ENCODE data around the gene LRRN3.
A peak's percentile ranks its signal among the peaks of the same experiment; 100 is the strongest.

LRRN3 gene

DNA sequence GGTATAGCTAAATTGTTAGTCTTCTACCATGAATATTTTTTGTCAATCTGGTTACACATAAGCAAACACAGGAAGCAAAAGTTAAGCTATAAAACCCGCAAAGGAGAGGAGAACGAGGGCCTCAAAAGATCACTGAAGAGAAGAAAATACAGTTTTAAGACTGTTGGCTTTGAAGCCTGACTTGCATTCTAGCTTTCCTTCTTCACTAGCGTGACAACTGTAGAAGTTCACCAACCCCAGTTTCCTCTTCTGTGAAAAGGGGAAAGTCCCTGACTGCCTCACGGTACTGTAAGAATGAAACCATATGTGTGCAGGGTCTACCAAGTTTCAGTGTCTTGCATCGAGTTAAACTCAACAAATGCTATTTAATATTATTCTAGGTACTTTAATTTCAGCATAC is 7.5 kb upstream of the LRRN3 start:
- DNase-seq (ENCODE audit: low read depth in 1 of 2, low spot score in 1 of 2), result no peak
- in situ Hi-C loops (cut with HindIII; ENCODE audit: low pct_unique_long_range_greater_than_20kb, low sequenced_read_pairs), result no loop called here
- no peak for TF ChIP-seq JUND (IDR thresholded peaks at IDR 0.05; ENCODE audit: low read depth)

DNA sequence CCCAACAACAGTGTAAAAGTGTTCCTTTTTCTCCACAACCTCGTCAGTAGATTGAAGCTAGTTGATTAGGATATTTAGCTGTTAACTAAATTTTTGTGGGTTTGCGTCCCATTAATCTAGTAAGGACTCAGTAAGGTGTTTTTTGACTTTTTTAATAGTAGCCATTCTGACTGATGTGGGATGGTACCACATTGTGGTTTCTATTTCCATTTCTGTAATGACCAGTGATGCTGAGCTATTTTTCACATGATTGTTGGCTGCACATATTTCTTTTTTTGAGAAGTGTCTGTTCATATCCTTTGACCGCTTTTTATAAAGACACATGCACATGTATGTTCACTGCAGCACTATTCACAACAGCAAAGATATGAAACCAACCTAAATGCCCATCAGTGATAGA is 5.6 kb upstream of the LRRN3 start:
- DNase-seq (ENCODE audit: low read depth in 1 of 2, low spot score in 1 of 2), result no peak
- no peak for TF ChIP-seq JUND (IDR thresholded peaks at IDR 0.05; ENCODE audit: low read depth)
- in situ Hi-C loops (cut with HindIII; ENCODE audit: low pct_unique_long_range_greater_than_20kb, low sequenced_read_pairs), result no loop called here

DNA sequence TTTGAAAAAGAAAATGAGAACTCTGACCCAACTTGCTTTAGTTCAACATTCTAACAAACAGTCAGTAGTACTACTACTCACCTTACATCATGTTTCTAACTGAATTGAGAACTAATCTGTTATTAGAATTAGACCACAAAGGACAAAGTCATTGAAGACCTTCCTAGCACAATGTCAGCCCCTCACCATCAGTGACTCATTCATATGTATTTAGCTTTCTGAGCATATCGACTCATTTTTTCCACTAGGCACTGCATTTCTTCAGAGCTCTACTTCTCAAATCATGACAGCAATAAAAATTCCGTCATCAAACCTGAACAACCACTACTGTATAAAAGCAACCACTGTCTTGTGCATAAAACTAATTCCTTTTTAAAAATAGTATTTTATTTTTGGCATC is 4.4 kb upstream of the LRRN3 start:
- in situ Hi-C loops (cut with HindIII; ENCODE audit: low pct_unique_long_range_greater_than_20kb, low sequenced_read_pairs), result no loop called here
- DNase-seq (ENCODE audit: low read depth in 1 of 2, low spot score in 1 of 2), result no peak
- no peak for TF ChIP-seq JUND (IDR thresholded peaks at IDR 0.05; ENCODE audit: low read depth)

DNA sequence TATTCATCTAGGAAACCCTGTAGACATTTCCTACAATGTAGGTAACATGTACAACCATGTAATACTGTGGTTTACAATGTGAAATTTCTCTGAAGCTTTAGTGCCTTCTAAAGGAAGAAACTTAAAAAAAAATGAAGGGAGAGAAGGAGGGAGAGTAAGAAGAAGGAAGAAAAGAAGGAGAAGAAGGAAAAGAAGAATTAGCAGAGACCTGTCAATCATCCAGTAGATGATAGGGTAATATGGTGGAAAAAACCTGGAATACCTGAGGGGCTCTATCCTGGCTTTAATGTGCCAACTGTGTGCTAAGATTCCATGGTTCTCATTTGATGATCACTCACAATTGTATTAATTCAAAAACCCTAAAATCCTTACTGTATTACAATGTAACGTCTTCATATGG is 2.6 kb upstream of the LRRN3 start:
- TF ChIP-seq JUND (IDR thresholded peaks at IDR 0.05; ENCODE audit: low read depth), result no peak
- in situ Hi-C loops (cut with HindIII; ENCODE audit: low pct_unique_long_range_greater_than_20kb, low sequenced_read_pairs), result no loop called here
- no peak for DNase-seq (ENCODE audit: low read depth in 1 of 2, low spot score in 1 of 2)

DNA sequence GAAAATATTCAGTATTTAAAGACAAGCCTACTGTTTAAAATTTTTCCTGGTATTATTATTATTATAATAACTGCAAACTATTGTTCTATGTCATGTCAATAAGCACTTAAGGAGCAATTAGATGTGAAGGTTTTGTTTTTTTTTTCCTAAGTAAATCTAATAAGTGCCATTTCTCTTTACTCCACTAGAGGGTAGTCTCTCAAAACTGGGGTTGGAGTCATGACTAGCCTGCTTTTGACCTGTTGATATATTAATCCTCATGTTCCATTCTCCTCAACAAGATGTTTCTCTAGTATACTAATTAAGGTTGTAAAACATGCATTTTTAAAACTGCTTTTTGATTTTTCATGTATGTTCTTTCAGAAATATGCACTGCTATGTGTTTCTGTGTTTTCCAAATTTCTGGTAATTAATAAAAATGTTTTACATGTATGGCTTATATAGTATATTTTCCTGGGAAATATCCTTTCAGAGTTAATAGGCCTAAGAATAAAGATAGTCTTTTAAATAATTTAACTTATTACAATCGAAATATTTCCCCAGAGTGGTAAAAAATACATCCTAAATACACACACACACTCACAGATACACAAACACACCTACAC is 1.0 kb upstream of the LRRN3 start:
- peak in 1 of 2 experiments; percentile 58 for DNase-seq (ENCODE audit: low read depth in 1 of 2, low spot score in 1 of 2)
- in situ Hi-C loops (cut with HindIII; ENCODE audit: low pct_unique_long_range_greater_than_20kb, low sequenced_read_pairs), result no loop called here

DNA sequence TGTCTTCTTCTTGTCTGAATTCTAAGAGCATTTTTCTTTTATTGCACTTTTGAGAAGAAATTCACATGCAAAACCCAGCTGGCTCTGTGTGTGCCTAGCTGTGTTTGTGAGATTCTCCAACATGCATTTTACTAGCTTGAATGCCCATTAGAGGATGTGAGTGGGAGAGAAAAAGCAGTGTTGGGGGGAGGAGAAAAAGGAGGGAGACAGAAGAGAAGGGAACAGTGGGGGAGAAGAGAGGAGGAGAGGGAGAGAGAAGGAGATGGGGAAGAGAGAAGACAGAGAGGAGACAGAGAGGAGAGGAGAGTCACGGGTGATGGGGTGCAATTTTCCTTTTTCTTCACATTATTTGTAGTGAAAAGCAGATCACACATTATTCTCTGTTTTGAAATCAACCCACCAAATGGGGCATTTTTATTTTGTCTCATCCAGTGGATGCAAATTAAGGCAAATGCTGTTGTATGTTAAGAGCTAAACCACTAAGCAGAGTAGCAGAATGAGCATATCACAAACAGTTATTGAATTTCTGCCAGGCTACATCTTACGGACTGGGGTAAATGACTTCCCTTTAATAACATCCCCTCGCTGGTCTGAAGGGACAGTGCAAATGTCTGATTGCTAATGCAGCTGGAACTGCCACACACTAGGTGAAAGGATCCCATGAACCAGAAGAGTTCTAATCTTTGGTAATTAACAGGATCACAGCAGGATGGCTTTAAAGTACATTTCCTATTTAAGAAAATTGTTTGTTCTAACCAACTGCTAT is 849 bp downstream of the LRRN3 start:
- TF ChIP-seq JUND (IDR thresholded peaks at IDR 0.05; ENCODE audit: low read depth), result no peak
- no peak for DNase-seq (ENCODE audit: low read depth in 1 of 2, low spot score in 1 of 2)
- in situ Hi-C loops (cut with HindIII; ENCODE audit: low pct_unique_long_range_greater_than_20kb, low sequenced_read_pairs), result no loop called here

More for the DNA sequence above, 1.0 kb upstream of the LRRN3 start:
- no peak for TF ChIP-seq JUND (IDR thresholded peaks at IDR 0.05; ENCODE audit: low read depth)

DNA sequence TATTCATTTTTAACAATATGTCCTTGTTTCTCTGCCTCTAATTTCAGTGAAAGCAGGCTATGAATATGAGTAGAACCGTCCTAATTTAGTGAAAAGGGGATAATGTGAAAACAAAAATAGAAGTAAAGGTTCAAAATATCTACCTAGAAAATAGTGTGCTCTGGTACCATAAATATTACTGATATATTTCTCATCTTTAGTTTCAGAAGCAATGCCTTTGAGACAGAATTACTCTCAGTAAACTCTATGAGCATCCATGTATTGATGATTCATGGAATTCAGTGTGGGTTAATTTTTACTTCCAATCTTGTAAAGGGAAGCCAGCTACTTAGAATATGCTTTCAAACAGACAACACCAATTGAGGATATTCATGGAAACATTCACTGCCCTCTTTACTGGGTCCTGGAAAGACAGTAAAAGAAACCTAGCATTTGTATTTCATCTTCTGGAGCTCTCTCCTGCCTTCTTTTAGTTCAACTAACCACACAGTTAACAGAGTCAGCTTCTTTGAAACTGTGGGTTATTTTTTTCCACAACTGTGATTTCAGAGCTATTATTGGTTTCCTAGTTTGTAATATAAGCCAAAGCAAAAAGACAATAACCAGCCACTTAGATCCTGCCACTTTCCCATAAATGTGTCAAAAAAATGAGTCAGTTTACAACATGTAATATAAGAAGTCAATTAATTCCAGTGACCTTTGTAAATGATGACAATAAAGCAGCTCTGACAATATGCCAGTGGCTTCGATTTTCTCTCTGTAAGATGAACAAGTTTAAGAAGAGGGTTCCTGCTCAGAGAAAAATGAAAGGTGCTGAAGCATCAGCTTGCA is 1.7 kb downstream of the LRRN3 start:
- DNase-seq (ENCODE audit: low read depth in 1 of 2, low spot score in 1 of 2), result no peak
- no peak for TF ChIP-seq JUND (IDR thresholded peaks at IDR 0.05; ENCODE audit: low read depth)
- in situ Hi-C loops (cut with HindIII; ENCODE audit: low pct_unique_long_range_greater_than_20kb, low sequenced_read_pairs), result no loop called here

DNA sequence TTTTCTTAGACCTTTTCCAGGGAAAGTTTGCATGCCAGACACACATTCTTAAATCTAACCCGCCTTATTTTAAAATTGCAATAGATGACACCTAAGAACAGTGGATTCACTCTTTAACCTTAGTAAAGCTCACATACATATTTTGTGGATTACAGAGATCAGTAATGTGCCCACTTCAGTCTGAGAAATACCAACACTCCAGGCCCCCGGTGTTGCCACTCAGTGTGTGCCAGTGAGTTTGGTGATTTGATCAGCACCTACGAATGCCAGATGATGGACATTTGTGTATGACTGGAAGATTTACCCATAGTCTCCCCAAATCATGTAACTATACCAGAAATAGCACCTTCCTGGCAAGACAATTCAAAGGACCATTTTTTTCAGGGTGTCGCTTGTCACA is 2.6 kb downstream of the LRRN3 start:
- DNase-seq (ENCODE audit: low read depth in 1 of 2, low spot score in 1 of 2), result no peak
- in situ Hi-C loops (cut with HindIII; ENCODE audit: low pct_unique_long_range_greater_than_20kb, low sequenced_read_pairs), result no loop called here
- no peak for TF ChIP-seq JUND (IDR thresholded peaks at IDR 0.05; ENCODE audit: low read depth)

DNA sequence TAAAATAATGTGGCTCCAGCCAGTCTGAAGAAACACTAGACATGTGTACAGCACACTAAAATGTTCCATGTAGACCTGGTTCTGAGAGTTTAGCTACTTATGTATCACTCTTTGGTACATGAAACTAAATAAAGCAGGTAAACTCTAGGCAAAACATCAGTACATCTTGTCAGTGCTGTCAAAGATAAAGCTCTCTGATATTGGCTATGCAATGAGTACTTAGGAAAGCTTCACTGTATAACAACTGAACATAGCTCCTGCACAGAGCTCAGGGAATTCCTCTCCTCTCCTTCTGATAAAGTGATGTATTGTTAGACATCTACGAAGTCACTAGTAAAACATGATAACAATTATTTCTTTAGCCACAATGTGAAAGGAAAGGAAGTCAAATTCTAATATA is 3.5 kb downstream of the LRRN3 start:
- no peak for DNase-seq (ENCODE audit: low read depth in 1 of 2, low spot score in 1 of 2)

DNA sequence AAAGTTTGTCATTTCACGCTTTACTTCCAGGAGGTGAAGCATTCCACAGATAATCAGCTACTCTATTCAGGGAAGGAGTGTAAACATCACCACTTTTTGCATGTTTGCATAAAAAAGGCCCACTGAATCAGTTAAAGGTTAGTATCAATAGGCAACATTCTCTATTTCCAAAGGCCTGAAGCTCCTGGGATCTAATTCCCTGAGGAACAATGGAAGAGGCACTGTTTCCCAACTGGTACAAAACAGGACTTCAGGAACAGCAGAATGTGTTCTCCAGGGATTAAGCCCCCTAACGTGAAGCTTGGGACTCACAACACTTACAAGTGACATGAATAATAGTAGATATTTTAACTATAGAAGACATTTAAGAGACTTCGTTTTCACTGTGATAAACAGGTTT is 6.1 kb downstream of the LRRN3 start:
- in situ Hi-C loops (cut with HindIII; ENCODE audit: low pct_unique_long_range_greater_than_20kb, low sequenced_read_pairs), result no loop called here

More for the DNA sequence above, 3.5 kb downstream of the LRRN3 start:
- in situ Hi-C loops (cut with HindIII; ENCODE audit: low pct_unique_long_range_greater_than_20kb, low sequenced_read_pairs), result no loop called here
- TF ChIP-seq JUND (IDR thresholded peaks at IDR 0.05; ENCODE audit: low read depth), result no peak

DNA sequence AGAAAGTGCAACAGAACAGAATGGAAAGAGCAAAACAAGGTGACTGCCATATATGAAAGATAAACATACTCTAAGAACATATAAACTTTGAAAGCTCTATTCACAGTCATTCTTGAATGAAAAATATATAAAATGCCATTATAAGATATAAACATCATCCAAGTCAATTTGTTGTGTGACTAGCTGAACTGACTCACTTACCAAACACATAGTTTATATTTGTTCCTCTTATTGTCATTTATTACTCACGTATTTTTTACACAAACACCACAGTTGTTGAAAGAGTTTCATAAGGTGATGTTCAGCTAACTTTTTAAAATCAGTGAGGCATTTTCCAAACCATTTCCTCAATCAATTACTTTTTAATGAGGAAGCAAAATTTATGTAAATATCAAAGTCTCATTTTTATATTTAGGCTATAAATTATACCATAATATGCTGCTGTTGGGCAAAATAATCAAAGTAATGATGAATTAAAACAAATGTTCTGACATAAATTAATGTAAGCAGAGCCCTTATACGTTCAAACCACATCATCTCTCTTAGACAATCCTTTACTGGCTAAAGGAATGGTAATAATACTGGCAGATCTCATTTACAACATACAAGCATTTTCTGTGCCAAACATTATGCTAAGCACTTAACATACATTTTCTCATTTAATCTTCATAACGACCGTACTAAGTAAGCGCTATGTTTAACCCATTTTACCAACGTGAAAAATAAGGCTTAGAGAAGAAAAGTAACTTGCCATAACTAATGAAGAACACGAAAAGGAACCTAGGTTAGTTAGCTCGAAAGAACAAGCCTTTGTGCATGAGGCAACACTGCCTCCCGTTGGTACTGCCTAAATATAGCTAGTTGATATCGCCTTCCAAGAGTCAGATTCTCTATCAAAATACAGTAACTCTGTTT is 7.3 kb downstream of the LRRN3 start:
- peak in 1 of 2 experiments; percentile 56 for DNase-seq (ENCODE audit: low read depth in 1 of 2, low spot score in 1 of 2)
- in situ Hi-C loops (cut with HindIII; ENCODE audit: low pct_unique_long_range_greater_than_20kb, low sequenced_read_pairs), result no loop called here
- TF ChIP-seq JUND (IDR thresholded peaks at IDR 0.05; ENCODE audit: low read depth), result no peak

More for the DNA sequence above, 6.1 kb downstream of the LRRN3 start:
- DNase-seq (ENCODE audit: low read depth in 1 of 2, low spot score in 1 of 2), result no peak
- no peak for TF ChIP-seq JUND (IDR thresholded peaks at IDR 0.05; ENCODE audit: low read depth)

DNA sequence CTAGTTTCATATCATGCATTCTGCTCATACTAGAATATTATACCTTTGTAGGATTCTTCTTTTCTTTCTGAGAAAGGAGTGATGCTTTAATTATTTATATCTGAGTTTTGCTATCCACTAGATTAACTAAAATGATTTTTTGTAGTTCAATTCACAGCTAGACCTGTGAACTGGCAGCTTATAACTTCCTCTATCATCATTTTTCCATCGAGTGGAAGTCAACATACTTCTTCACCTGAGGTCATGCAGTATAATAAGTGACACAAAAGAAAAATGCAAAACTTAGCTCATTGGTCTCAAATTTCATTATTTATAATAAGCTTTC is 8.0 kb downstream of the LRRN3 start:
- in situ Hi-C loops (cut with HindIII; ENCODE audit: low pct_unique_long_range_greater_than_20kb, low sequenced_read_pairs), result no loop called here
- TF ChIP-seq JUND (IDR thresholded peaks at IDR 0.05; ENCODE audit: low read depth), result no peak
- DNase-seq (ENCODE audit: low read depth in 1 of 2, low spot score in 1 of 2), result no peak

Data from T47D (cell line).